ENCODE measurements around the gene MED7. TPM values are rescaled to one million over a fixed set of nuclear protein-coding genes. Genes with fewer than 3 reads are reported as not detected.

MED7 gene
- total and polyA plus RNA-seq, 9 of the 15 experiments (the other 6 are each of a cell fraction or from before 2014, with no cell fraction given) = 4.5 to 38.7 (median 12.2) TPM

DNA sequence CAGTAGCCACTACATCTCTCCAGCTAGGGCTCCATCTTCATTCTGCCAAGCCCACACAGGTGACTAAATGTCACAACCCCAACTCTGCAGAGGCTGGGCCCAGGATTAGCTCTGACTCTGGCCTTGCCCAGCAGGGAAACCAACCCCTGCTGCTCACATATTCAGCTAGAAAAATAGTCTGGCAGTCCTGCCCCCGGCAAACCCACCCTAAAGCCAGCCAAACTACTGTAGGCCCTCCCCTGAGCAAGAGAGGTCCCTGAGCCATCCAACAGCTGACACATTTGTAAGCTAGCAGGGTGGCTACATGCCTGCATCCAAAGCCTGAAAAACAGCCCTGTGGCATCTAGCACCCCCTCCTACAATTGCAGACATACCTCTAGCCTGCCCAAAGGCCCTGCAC is 22.6 kb downstream of the MED7 start (continued):
- no peak for TF ChIP-seq NFE2L1 (tag; IDR thresholded peaks at IDR 0.05; ENCODE audit: borderline replicate concordance, low read depth)
- no peak for TF ChIP-seq FOXM1 (IDR thresholded peaks at IDR 0.05; ENCODE audit: low read depth)
- no peak for TF ChIP-seq FOXM1 (CRISPR knock-in tag; IDR thresholded peaks at IDR 0.05; ENCODE audit: low read depth)
- TF ChIP-seq HDAC6 (IDR thresholded peaks at IDR 0.05; ENCODE audit: low read depth, low read length) = no peak
- TF ChIP-seq, protein P1, sequence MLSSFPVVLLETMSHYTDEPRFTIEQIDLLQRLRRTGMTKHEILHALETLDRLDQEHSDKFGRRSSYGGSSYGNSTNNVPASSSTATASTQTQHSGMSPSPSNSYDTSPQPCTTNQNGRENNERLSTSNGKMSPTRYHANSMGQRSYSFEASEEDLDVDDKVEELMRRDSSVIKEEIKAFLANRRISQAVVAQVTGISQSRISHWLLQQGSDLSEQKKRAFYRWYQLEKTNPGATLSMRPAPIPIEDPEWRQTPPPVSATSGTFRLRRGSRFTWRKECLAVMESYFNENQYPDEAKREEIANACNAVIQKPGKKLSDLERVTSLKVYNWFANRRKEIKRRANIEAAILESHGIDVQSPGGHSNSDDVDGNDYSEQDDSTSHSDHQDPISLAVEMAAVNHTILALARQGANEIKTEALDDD (IDR thresholded peaks at IDR 0.05) = no peak

DNA sequence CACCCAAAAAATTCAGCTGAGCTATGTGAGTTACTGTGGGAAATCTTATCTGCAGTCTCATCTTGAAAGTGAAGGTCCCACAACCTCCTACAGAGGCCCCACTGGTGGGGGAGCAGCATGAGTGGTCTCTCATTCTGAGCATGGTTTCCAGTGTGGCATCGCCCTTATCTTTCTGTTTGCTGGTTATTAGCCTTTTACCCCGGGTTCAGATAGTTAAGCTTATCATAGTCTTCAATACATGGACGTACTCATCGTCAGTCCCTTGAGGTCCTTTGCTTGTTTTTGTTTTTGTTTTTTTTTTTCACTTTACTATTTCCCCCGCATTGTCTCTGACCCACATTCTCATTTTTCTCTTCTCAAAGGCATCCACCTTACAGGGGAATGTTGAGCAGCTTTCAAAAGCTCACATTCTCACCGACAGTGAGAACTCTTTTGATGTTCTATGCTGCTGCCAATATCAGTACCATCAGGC is 26.1 kb downstream of the MED7 start:
- WGBS (ENCODE audit: insufficient coverage, low coverage, missing lambda C conversion rate) = 1% methylated on average over 6 of the region's 6 CpGs
- no peak overlapping the region for H3K9ac ChIP-seq (ENCODE audit: insufficient read depth in 1 of 2, low read depth in 2 of 2, low read length in 2 of 2)
- no peak for ATAC-seq
- no peaks in the 10 kb centered on the region; the same call in 1 of the 2 replicates for H3K9me3 ChIP-seq (replicated peaks; ENCODE audit: control insufficient read depth, insufficient read depth, low read depth, low read length)
- H3K36me3 ChIP-seq (ENCODE audit: control insufficient read depth, insufficient read depth, low read length) = no peaks in the 10 kb centered on the region
- H3K79me2 ChIP-seq (ENCODE audit: control insufficient read depth, insufficient read depth, low read length) = no peaks in the 10 kb centered on the region
- H3K4me1 ChIP-seq (replicated peaks in 1 of 2; ENCODE audit: control insufficient read depth in 2 of 2, insufficient read depth in 2 of 2, low read length in 2 of 2) = no peaks in the 10 kb centered on the region
- H3K4me3 ChIP-seq = no peak overlapping the region
- FAIRE-seq = no peak
- H3K4me2 ChIP-seq (ENCODE audit: insufficient read depth, low read length) = no peak overlapping the region
- no peak overlapping the region for H3K27ac ChIP-seq (ENCODE audit: extremely low read depth, low read depth, low read length)
- H3K9me1 ChIP-seq (ENCODE audit: control insufficient read depth, insufficient read depth, low read length) = no peaks in the 10 kb centered on the region
- no peak for DNase-seq (ENCODE audit: extremely low read depth in 1 of 4, low spot score in 3 of 4)
- no peak overlapping the region for H2AFZ ChIP-seq (ENCODE audit: low read depth, low read length)
- in situ Hi-C loops (cut with MboI) = no loop called here
- H4K20me1 ChIP-seq (replicated peaks; ENCODE audit: control insufficient read depth, insufficient read depth, low read length) = no peaks in the 10 kb centered on the region
- CTCF ChIA-PET (ENCODE audit: low intra/inter-chr PET ratio) = no interaction called here
- no TSS peak for BruUV-seq (replicated peaks)
- intact Hi-C loops (cut with micrococcal nuclease) = no loop called here
- H3K27me3 ChIP-seq (ENCODE audit: control insufficient read depth in 2 of 2, insufficient read depth in 2 of 2, low read length in 2 of 2) = no peaks in the 10 kb centered on the region
- POLR2A ChIA-PET = interaction anchor here (1.1 to 2.6 kb wide), 2 partner anchors 18 to 26 kb away, joined by 3 to 8 read pairs; partner anchors contain the start of gene MED7
- no peak for TF ChIP-seq RBBP5 (IDR thresholded peaks at IDR 0.05; ENCODE audit: borderline replicate concordance, insufficient read depth, low read length, poor library complexity, severe bottlenecking)
- TF ChIP-seq ILF3 (IDR thresholded peaks at IDR 0.05; ENCODE audit: borderline replicate concordance) = no peak
- TF ChIP-seq LARP7 (IDR thresholded peaks at IDR 0.05) = no peak
- TF ChIP-seq, protein P2, sequence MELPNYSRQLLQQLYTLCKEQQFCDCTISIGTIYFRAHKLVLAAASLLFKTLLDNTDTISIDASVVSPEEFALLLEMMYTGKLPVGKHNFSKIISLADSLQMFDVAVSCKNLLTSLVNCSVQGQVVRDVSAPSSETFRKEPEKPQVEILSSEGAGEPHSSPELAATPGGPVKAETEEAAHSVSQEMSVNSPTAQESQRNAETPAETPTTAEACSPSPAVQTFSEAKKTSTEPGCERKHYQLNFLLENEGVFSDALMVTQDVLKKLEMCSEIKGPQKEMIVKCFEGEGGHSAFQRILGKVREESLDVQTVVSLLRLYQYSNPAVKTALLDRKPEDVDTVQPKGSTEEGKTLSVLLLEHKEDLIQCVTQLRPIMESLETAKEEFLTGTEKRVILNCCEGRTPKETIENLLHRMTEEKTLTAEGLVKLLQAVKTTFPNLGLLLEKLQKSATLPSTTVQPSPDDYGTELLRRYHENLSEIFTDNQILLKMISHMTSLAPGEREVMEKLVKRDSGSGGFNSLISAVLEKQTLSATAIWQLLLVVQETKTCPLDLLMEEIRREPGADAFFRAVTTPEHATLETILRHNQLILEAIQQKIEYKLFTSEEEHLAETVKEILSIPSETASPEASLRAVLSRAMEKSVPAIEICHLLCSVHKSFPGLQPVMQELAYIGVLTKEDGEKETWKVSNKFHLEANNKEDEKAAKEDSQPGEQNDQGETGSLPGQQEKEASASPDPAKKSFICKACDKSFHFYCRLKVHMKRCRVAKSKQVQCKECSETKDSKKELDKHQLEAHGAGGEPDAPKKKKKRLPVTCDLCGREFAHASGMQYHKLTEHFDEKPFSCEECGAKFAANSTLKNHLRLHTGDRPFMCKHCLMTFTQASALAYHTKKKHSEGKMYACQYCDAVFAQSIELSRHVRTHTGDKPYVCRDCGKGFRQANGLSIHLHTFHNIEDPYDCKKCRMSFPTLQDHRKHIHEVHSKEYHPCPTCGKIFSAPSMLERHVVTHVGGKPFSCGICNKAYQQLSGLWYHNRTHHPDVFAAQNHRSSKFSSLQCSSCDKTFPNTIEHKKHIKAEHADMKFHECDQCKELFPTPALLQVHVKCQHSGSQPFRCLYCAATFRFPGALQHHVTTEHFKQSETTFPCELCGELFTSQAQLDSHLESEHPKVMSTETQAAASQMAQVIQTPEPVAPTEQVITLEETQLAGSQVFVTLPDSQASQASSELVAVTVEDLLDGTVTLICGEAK (IDR thresholded peaks at IDR 0.05) = no peak
- TF ChIP-seq, protein P2 (CRISPR knock-in tag; IDR thresholded peaks at IDR 0.05) = no peak
